Esophagus squamous epithelium (tissue), 5 donors: ENCODE data around the gene TSPAN4. TPM values are rescaled to one million over a fixed set of nuclear protein-coding genes. Genes with fewer than 3 reads are reported as not detected.

Experiments used
- DNase-seq: peaks from one replicate; lab custom pipeline; 2025; lab: John Stamatoyannopoulos, UW
- H3K27ac ChIP-seq, 4 donors: fragments of 200-600 bp; sonication (generic); one replicate each; pipeline ENCODE4 v1.5.1; 2016 to 2019; ENCODE audit warnings: mild to moderate bottlenecking in 1 of 4
- H3K27me3 ChIP-seq, 4 donors: fragments of 200-600 bp; sonication (generic); 1 replicate in 3 of 4; 2 replicates in 1 of 4; pipeline versions ENCODE4 v1.5.1 to v1.6.0; 2017 to 2021; ENCODE audit warnings: antibody characterized with exemption in 1 of 4
- H3K36me3 ChIP-seq, 3 donors: fragments of 200-600 bp; sonication (generic); one replicate each; pipeline ENCODE4 v1.5.1; 2016 to 2019
- H3K4me1 ChIP-seq, 3 donors: fragments of 200-600 bp; sonication (generic); one replicate each; pipeline ENCODE4 v1.5.1; 2017 to 2019
- H3K4me3 ChIP-seq, 4 donors: fragments of 200-600 bp; sonication (generic); 1 replicate in 3 of 4; 2 replicates in 1 of 4; pipeline ENCODE4 v1.5.1; 2016 to 2019; ENCODE audit warnings: mild to moderate bottlenecking in 2 of 4, moderate library complexity in 1 of 4
- H3K9me3 ChIP-seq, 3 donors: fragments of 200-600 bp; sonication (generic); one replicate each; pipeline ENCODE4 v1.5.1; 2016 to 2019
- POLR2A ChIP-seq, 4 donors: fragments of 450-650 bp; IDR thresholded peaks; one replicate each; pipeline ENCODE4 v1.6.1; 2017; ENCODE audit warnings: antibody characterized with exemption in 4 of 4, mild to moderate bottlenecking in 4 of 4, moderate library complexity in 3 of 4
- WGBS, 2 donors: methylation state at CpG; one replicate each; pipeline ENCODE4 v1.1.5; 2018; 5-methylcytosine and 5-hydroxymethylcytosine counted together
- intact Hi-C: fragments of 100-400 bp; cut with DNase I; formaldehyde crosslinking; loops from one replicate; pipeline ENCODE4 v1.15.0; 2022
- total RNA-seq, 4 donors: library from RNA; depleted of rRNA; stranded (reverse); fragments of >200 nt; gene quantifications; one replicate each; pipeline ENCODE4 v1.1.0, GENCODE V29; 2016
- TF ChIP-seq, protein P1 (sequence below), 6 experiments: fragments of 450-650 bp in 4 of 6; fragments of 200-600 bp in 2 of 6; sonication (generic) in 2 of 6; IDR thresholded peaks; one replicate each; pipeline ENCODE4 v1.5.1; 2016 to 2019; ENCODE audit warnings: antibody characterized with exemption in 6 of 6, mild to moderate bottlenecking in 4 of 6, moderate library complexity in 4 of 6
- donor health status: DM: yes; HTN: yes; CAD: no.

Gene TSPAN4
- total RNA-seq, 4 donors from 2014 or later, result 6.8 to 59.7 (median 19.0) TPM

DNA sequence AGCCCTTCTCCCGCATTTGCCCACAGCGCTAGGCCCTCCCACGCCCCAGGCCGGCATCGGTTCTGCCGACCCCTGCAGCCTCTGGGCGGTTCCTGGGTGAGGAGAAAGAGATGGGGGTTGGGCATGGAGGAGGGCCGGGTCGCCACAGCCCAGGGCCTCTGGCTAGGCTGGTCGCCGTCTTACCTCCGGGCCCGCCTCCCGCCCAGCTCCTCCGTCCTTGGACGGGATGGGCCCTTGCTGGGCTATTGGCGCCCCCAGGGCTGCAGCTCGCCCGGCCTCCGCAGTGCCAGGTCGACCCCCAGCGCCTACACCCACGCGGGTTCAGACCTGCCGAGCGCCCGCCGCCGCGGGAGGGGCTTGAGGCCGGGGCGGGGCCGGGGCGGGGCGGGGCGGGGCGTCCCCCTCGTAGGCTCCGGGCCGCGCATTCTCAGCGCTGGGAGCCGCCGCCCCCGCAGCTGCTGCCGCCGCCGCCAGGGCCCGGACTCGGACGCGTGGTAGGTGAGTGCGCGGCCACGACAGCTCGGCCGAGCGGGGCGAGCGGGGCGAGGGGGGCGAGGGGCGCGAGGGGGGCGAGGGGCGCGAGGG is 10.0 kb upstream of the TSPAN4 start, which contains the start of gene CD151:
Gene CD151, plus strand, starts transcription at position 424 of the 585 bp plus-strand sequence. CDS start 3,118 bp downstream, outside the sequence.
- peak within 1 kb of the TSS; percentile 86 to 94 (median 92) for H3K27ac ChIP-seq

DNA sequence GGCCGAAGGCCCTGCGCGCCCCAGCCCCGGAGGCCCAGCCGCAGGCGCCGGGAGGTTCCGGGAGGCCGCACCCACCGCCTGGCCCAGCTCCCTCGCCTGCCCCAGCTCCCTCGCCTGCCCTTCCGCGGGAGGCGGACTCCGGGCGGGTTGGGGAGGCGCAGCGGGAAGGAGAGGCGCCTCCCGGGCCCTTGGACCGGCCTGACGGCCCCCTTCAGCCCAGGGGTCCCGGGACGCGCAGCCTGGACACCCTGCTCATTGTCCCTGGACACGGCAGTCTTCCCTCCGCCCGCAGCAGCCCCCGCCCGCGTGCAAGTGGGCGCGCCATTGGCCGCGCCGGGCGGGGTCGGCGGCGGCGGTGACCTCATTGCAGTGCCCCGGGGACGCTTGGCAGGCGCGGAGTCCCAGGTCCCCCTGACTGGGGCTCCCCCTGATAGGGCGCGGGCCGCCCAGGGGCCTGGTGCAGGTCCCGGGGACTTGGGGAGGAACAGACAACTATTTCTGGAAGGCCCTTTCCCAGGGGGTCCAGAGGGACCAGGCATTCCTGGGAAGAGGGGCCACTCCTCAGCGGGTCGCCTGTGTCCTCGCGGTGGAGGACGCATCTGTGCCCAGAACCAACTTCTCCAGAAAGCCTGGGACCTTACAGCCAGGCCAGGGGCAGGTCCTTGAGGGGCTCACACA is 9.4 kb upstream of the TSPAN4 start:
- no peak for DNase-seq
- peak in 2 of 4 donors; percentile 38 to 49 for TF ChIP-seq POLR2A (IDR thresholded peaks at IDR 0.05)
- TF ChIP-seq, protein P1, sequence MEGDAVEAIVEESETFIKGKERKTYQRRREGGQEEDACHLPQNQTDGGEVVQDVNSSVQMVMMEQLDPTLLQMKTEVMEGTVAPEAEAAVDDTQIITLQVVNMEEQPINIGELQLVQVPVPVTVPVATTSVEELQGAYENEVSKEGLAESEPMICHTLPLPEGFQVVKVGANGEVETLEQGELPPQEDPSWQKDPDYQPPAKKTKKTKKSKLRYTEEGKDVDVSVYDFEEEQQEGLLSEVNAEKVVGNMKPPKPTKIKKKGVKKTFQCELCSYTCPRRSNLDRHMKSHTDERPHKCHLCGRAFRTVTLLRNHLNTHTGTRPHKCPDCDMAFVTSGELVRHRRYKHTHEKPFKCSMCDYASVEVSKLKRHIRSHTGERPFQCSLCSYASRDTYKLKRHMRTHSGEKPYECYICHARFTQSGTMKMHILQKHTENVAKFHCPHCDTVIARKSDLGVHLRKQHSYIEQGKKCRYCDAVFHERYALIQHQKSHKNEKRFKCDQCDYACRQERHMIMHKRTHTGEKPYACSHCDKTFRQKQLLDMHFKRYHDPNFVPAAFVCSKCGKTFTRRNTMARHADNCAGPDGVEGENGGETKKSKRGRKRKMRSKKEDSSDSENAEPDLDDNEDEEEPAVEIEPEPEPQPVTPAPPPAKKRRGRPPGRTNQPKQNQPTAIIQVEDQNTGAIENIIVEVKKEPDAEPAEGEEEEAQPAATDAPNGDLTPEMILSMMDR (IDR thresholded peaks at IDR 0.05), result no peak
- Histone ChIP-seq H3K27ac (peak overlapping the region; percentile 86 to 94 (median 92)), H3K36me3 (peaks cover 1 to 26% (median 12%) of the 10 kb centered on the region in 3 donors), H3K9me3 (no peaks in the 10 kb centered on the region), H3K4me1 (peaks cover 55 to 96% (median 58%) of the 10 kb centered on the region in 3 donors), H3K4me3 (peak overlapping the region; percentile 63 to 88 (median 73)), H3K27me3 (peaks cover 0 to 43% (median 7%) of the 10 kb centered on the region in 4 donors)
- 0% methylated on average over 10 of the region's 55 CpGs; no CpG with 5 or more reads in 1 of the 2 donors for WGBS, 2 donors
- intact Hi-C loops, result no loop called here

More for the DNA sequence above, 10.0 kb upstream of the TSPAN4 start, which contains the start of gene CD151:
- Histone ChIP-seq H3K9me3 (no peaks in the 10 kb centered on the region), H3K36me3 (peaks cover 0 to 20% (median 6%) of the 10 kb centered on the region in 3 donors), H3K27me3 (peaks cover 0 to 50% (median 7%) of the 10 kb centered on the region in 4 donors), H3K4me3 (peak within 1 kb of the TSS; percentile 63 to 88 (median 73)), H3K4me1 (peaks cover 61 to 96% (median 64%) of the 10 kb centered on the region in 3 donors)
- intact Hi-C loops, result no loop called here
- TF ChIP-seq, protein P1 (IDR thresholded peaks at IDR 0.05), result no peak
- WGBS, 2 donors, result no CpG with 5 or more reads among the region's 67 CpGs
- no peak for DNase-seq

DNA sequence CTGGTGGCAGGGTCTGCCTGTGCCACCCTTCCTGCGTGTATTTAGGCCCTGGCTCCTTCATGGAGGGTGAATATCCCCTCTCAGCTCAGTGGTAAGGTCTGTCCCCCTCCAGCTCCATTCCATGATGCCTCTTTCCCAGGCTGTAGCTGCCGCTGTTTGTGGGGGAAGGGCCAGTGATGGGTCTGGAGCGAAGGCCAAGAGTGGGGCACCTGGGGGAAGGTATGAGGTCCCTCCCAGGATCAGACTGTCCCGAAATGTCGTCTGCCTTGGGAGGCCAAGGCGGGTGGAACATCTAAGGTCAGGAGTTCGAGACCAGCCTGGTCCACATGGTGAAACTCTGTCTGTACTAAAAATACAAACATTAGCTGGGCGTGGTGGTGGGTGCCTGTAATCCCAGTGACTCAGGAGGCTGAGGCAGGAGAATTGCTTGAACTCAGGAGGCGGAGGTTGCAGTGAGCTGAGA is 8.8 kb upstream of the TSPAN4 start:
- peaks cover 53 to 96% (median 57%) of the 10 kb centered on the region in 3 donors for H3K4me1 ChIP-seq
- H3K36me3 ChIP-seq, result peaks cover 8 to 32% (median 12%) of the 10 kb centered on the region in 3 donors
- 23 to 46% methylated on average over 3 to 4 of the region's 9 CpGs for WGBS, 2 donors
- H3K4me3 ChIP-seq, result peak overlapping the region; percentile 63 to 88 (median 73)
- H3K9me3 ChIP-seq, result no peaks in the 10 kb centered on the region
- intact Hi-C loops, result no loop called here
- no peak for DNase-seq
- TF ChIP-seq, protein P1 (IDR thresholded peaks at IDR 0.05), result no peak
- peak in 1 of 4 donors; percentile 7 for TF ChIP-seq POLR2A (IDR thresholded peaks at IDR 0.05)
- H3K27ac ChIP-seq, result peak overlapping the region; percentile 86 to 94 (median 92)
- H3K27me3 ChIP-seq, result peaks cover 0 to 37% (median 7%) of the 10 kb centered on the region in 4 donors

DNA sequence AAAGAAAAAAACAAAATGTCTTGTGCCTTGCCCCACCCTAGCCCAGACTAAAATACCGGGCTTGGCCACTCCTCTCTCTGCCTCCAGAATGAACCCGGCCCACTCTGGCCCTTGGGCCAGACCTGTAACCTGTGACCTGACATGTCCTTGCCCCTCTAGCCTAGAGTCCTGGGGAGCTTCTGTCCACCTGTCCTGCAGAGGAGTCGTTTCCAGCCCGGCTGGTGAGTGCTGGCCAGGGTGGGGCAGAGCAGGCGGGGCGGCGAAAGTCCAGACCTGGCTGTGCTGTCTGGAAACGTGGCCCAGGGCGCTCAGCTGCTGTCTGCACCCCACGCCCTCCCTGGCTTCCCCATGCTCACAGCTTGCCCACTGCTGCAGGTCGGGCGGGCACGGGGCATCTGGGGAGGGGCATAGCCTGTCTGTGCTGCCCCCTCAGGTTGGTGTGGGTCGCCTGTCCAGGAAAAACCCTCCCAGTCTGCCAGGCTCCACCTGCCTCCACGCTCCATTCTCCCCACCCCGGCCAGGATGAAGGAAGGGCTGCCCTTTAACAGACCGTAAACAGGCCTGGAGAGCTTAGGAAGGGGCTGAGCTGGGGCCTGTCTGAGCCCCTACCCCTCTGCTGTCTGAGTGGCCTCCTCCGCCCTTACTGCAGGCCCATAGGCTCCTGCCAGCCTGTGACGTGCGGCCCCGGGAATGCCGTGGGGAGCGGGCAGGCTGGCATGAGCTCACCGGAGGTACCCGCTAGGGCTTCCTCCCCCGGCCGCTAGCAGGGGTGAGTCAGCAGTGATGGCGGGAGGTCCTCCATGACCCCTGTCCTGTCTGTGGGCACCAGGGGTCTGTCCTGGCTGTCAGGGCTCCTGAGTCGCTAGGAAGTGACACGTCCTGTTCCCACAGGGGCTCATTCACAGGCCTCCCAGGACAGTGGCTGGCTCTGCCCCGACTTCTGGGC is 8.0 kb upstream of the TSPAN4 start:
- TF ChIP-seq POLR2A (IDR thresholded peaks at IDR 0.05), result peak in 2 of 4 donors; percentile 11 to 52
- TF ChIP-seq, protein P1 (IDR thresholded peaks at IDR 0.05), result peak in 1 of 6 experiments; percentile 9
- Histone ChIP-seq H3K27ac (peak overlapping the region; percentile 86 to 94 (median 92)), H3K36me3 (peaks cover 14 to 40% (median 18%) of the 10 kb centered on the region in 3 donors), H3K4me1 (peaks cover 50 to 96% (median 57%) of the 10 kb centered on the region in 3 donors), H3K27me3 (peaks cover 0 to 29% (median 6%) of the 10 kb centered on the region in 4 donors), H3K4me3 (peak overlapping the region; percentile 3 to 88 (median 72)), H3K9me3 (no peaks in the 10 kb centered on the region)
- DNase-seq, result no peak
- WGBS, 2 donors, result 17 to 31% methylated on average over 4 of the region's 31 CpGs
- intact Hi-C loops, result no loop called here
